DOHH2 (cell line): ENCODE results near the gene GAPVD1.

Experiments used
- CTCF ChIP-seq: fragments of 200-600 bp; sonication (generic); IDR thresholded peaks from one replicate; pipeline ENCODE4 v1.5.1; 2014; ENCODE audit warnings: antibody characterized with exemption, mild to moderate bottlenecking, low read depth, low read length; ENCODE audit not compliant: poor library complexity, severe bottlenecking
- EZH2phosphoT487 ChIP-seq: fragments of 200-600 bp; sonication (generic); IDR thresholded peaks from 2 replicates; pipeline ENCODE4 v1.6.1; 2017; ENCODE audit warnings: borderline replicate concordance, mild to moderate bottlenecking, antibody characterized with exemption, low read length, moderate library complexity, mixed read lengths

GRCh38 chr9:125388978-125389377 is 127.4 kb downstream of the GAPVD1 start:
- TF ChIP-seq CTCF (no peak), EZH2phosphoT487 (no peak)
